B cell (primary cell): ENCODE measurements around the gene NTNG1.

Source experiments
- CTCF ChIP-seq: fragments of 200-600 bp; IDR thresholded peaks from one replicate; pipeline ENCODE4 v1.8.0; 2022; ENCODE audit warnings: antibody characterized with exemption, mild to moderate bottlenecking
- EZH2 ChIP-seq: IDR thresholded peaks from 2 replicates; pipeline ENCODE4 v1.6.1; 2012; ENCODE audit warnings: borderline replicate concordance, low read depth, mild to moderate bottlenecking, moderate library complexity, low read length; ENCODE audit not compliant: insufficient read depth, poor library complexity, severe bottlenecking

- TF ChIP-seq CTCF (no peak), EZH2 (no peak)
Measured at GRCh38 chr1:107251083-107251482, 110.2 kb downstream of the NTNG1 start.
